H1 (cell line): Measurements from ENCODE around the gene RPTOR. TPM values are rescaled to one million over a fixed set of nuclear protein-coding genes. Genes with fewer than 3 reads are reported as not detected.

Experiments
- CBX5 ChIP-seq: fragments of 300-800, 300-1000 bp; sonication (generic); IDR thresholded peaks from 2 replicates; pipeline ENCODE4 v1.7.1; 2016; ENCODE audit warnings: antibody characterized with exemption, low read length, low read depth
- CHD1 ChIP-seq: IDR thresholded peaks from 2 replicates; pipeline ENCODE4 v1.6.1; 2012; ENCODE audit warnings: low read depth, low read length, improper control_type of control experiment
- CHD7 ChIP-seq: fragments of 300-600 bp; sonication (generic); IDR thresholded peaks from 2 replicates; pipeline ENCODE4 v1.7.1; 2012; ENCODE audit warnings: low read length, moderate library complexity, mild to moderate bottlenecking, inconsistent platforms; ENCODE audit not compliant: insufficient replicate concordance
- HDAC6 ChIP-seq: IDR thresholded peaks from one replicate; pipeline ENCODE4 v1.7.1; 2012; ENCODE audit warnings: low read depth, mild to moderate bottlenecking, inconsistent platforms, low read length, moderate library complexity
- NRF1 ChIP-seq: IDR thresholded peaks from 2 replicates; pipeline ENCODE4 v1.6.1; 2011; ENCODE audit warnings: mild to moderate bottlenecking, low read depth, low read length, improper control_type of control experiment
- PHF8 ChIP-seq: fragments of 200-600 bp; sonication (generic); conservative IDR thresholded peaks from 2 replicates; pipeline ENCODE4 v1.7.1; 2012; ENCODE audit warnings: low read depth, mild to moderate bottlenecking, inconsistent platforms, low read length, moderate library complexity
- POLR2A ChIP-seq, 2 experiments: IDR thresholded peaks; 1 replicate in 1 of 2; 2 replicates in 1 of 2; pipeline ENCODE4 v1.6.1; 2011; ENCODE audit warnings: low read depth in 2 of 2, low read length in 2 of 2, mild to moderate bottlenecking in 2 of 2; ENCODE audit errors: control extremely low read depth in 1 of 2
- SP4 ChIP-seq: IDR thresholded peaks from 2 replicates; pipeline ENCODE4 v1.6.1; 2012; ENCODE audit warnings: low read length, inconsistent platforms
- SRF ChIP-seq: IDR thresholded peaks from 2 replicates; pipeline ENCODE4 v1.6.1; 2011; ENCODE audit warnings: mild to moderate bottlenecking, low read depth, low read length, moderate library complexity
- TAF7 ChIP-seq: optimal IDR thresholded peaks from 2 replicates; pipeline ENCODE3; 2011; ENCODE audit warnings: low read depth, mild to moderate bottlenecking, inconsistent platforms, low read length, moderate library complexity, borderline replicate concordance
- TCF12 ChIP-seq: IDR thresholded peaks from 2 replicates; pipeline ENCODE4 v1.6.1; 2011; ENCODE audit warnings: low read depth, mild to moderate bottlenecking, low read length
- polyA plus RNA-seq, 7 experiments: library from polyadenylated mRNA; depleted of rRNA in 3 of 7; stranded (reverse) in 5 of 7; unstranded in 2 of 7; fragments of >200 nt in 5 of 7; fragments of 200-250 nt in 2 of 7; gene quantifications; 1 replicate in 5 of 7; 2 replicates in 1 of 7; 4 replicates in 1 of 7; pipeline versions ENCODE4 v1.2.1 to v1.2.3, GENCODE V29; 2011 to 2013; ENCODE audit warnings: missing spikeins in 2 of 7, mixed read lengths in 2 of 7
- total RNA-seq: library from RNA; stranded (reverse); fragmentation: NEBNext Ultra II Directional; extraction: Animal tissue kit (Norgen Biotek cat#: 25700); gene quantifications from 2 replicates; pipeline ENCODE4 v1.2.1, GENCODE V29; 2021
- TF ChIP-seq, protein P1 (sequence below): IDR thresholded peaks from 2 replicates; pipeline ENCODE4 v1.6.1; 2012; ENCODE audit warnings: inconsistent platforms

The RPTOR gene
- total and polyA plus RNA-seq, 2 of the 8 experiments (the other 6 are each of a cell fraction or from before 2014, with no cell fraction given) = 6.9 to 28.7 TPM

DNA sequence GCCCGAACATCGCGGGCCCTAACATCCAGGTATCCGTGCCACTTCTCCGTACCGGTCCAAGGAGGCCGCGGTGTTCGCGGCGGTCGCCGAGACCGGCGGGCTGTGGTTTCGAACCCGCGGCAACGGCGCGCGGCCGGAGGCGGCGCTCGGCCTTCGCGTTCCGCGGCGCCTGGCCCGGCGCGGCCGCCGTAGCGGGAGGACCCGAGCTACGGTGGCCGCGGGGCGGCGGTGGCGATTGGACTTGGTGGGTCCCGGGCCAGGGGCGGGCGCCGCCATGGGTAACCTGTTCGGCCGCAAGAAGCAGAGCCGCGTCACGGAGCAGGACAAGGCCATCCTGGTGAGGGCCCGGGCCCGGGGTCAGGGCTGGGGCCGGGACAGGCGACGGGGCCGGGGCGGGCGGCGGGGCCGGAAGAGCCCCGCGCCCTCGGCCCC is 447.0 kb downstream of the RPTOR start, which contains the start of gene CHMP6 (continued):
- TF ChIP-seq CHD7 (no peak), TAF7 (peak; percentile 62), SP4 (no peak), SRF (no peak), POLR2A (IDR thresholded peaks at IDR 0.05; ENCODE audit: control extremely low read depth in 1 of 2, low read depth in 2 of 2, low read length in 2 of 2) (no peak), CBX5 (no peak), PHF8 (peak; percentile 43; the same call in 1 of the 2 replicates), NRF1 (no peak), CHD1 (no peak), TCF12 (peak; percentile 36; the same call in 1 of the 2 replicates), HDAC6 (no peak)
- TF ChIP-seq, protein P1, sequence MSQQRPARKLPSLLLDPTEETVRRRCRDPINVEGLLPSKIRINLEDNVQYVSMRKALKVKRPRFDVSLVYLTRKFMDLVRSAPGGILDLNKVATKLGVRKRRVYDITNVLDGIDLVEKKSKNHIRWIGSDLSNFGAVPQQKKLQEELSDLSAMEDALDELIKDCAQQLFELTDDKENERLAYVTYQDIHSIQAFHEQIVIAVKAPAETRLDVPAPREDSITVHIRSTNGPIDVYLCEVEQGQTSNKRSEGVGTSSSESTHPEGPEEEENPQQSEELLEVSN = no peak
